HEK293T (cell line): ENCODE data around the gene KIAA0513.

Source experiments
- ARNT ChIP-seq: fragments of 450-650 bp; IDR thresholded peaks from 2 replicates; pipeline ENCODE4 v1.6.1; 2017; ENCODE audit warnings: mild to moderate bottlenecking
- BHLHE40 ChIP-seq: fragments of 450-650 bp; IDR thresholded peaks from 2 replicates; pipeline ENCODE4 v1.6.1; 2016; ENCODE audit warnings: mild to moderate bottlenecking, moderate library complexity, borderline replicate concordance
- CTBP1 ChIP-seq: fragments of 450-650 bp; IDR thresholded peaks from 2 replicates; pipeline ENCODE4 v1.6.1; 2016; ENCODE audit warnings: borderline replicate concordance
- ELF4 ChIP-seq: fragments of 450-650 bp; IDR thresholded peaks from 2 replicates; pipeline ENCODE4 v1.6.1; 2017; ENCODE audit warnings: antibody characterized with exemption
- FOXM1 ChIP-seq: fragments of 450-650 bp; IDR thresholded peaks from 2 replicates; pipeline ENCODE4 v1.6.1; 2017; ENCODE audit warnings: mild to moderate bottlenecking, borderline replicate concordance

- TF ChIP-seq CTBP1 (no peak), BHLHE40 (no peak), ELF4 (no peak), FOXM1 (no peak), ARNT (no peak)
Measured at GRCh38 chr16:85090181-85090580, 62.6 kb downstream of the KIAA0513 start.
